HG03378 (cell line): ENCODE results near the gene DSCAML1.

ENCODE experiments used
- ATAC-seq: cut with Tn5 transposase; IDR thresholded peaks from one replicate; pipeline ENCODE4 v1.9.1; 2021; ENCODE audit warnings: mild to moderate bottlenecking, moderate library complexity; ENCODE audit not compliant: unreplicated experiment

DSCAML1 gene

DNA sequence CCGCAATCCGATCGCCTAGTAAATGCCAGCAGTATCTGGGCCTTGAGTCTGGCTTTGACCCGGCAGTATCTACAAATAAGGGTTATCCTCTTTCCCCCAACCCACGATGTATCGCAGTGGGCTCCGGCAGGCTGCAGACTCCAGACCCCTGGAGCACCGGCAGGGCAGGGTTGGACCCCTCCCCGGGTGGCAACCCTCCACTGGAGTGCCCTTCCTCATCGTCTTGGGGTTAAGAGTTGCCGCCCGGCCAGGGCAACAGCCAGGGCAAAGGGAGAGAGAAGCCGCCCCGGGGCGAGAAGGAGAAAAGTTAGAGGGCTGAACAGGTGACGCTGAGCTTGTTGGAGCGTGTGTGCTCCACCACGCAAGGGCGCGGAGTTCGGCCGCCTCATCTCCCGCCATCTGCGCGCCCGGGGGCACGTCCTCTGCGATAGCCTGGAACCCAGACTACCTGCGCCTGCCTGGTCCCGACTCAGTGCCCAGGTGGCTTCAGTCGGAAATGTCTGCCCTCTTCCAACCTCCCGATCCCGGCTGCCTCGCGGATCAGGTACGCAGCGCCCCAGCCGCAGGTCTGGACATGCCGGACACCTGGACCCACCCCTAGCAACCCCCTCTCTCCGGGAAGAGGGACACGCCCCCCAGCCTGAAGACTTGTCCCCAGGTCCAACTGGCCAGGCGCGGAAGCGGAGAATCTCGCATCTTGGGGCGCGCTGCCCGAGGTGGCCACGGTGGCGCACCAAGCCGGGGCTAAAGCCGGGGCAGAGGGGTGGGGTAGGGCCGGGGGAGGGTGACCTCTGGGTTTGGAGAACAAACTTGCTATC lies 1.2 kb downstream of the DSCAML1 start:
- no peak for ATAC-seq

- ATAC-seq = no peak
These were observed 2.0 kb downstream of the DSCAML1 start for GRCh38 chr11:117794772-117795629.

DNA sequence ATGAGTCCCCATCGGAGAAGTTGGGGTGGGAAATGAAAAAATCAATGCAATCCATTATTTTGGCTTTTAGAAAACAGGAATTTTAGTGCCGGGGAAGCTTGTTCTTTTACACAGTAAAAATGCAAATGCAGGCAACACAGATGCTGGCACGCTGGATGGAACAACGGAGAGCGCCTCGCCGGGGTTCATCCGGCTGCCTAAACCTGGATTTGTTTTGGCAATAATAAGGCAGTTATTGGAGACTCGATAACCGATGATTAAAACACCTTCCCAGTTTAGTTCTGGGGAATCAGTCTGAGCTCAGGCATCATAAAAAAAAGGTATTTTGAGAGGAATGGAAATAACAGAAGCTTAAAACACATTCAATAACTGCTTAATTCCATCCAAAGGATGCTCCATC lies 2.9 kb downstream of the DSCAML1 start:
- ATAC-seq = no peak

DNA sequence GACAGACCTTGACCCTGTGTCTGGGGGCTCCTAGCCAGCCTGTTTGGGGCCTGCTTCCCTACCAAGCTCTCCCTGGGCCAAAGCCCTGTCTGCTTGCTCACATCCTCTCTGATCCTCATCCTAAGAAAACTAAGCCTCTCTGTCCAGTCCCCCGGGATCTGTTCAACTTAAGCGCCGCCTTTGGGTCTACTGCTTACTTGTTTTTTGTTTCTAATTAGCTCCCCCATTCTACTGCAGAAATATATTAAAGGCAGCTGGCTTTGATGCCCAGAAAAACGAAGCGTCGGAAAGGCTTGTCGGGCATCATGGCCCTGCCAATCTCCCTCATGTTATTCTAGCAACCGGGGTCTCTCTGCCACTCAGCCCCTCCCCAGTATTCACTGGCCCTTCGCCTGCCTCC lies 3.4 kb downstream of the DSCAML1 start:
- ATAC-seq = no peak

- ATAC-seq = no peak
These were observed 4.0 kb downstream of the DSCAML1 start for GRCh38 chr11:117792992-117793391.

GRCh38 chr11:117792241-117792640 lies 4.8 kb downstream of the DSCAML1 start:
- ATAC-seq = no peak

DNA sequence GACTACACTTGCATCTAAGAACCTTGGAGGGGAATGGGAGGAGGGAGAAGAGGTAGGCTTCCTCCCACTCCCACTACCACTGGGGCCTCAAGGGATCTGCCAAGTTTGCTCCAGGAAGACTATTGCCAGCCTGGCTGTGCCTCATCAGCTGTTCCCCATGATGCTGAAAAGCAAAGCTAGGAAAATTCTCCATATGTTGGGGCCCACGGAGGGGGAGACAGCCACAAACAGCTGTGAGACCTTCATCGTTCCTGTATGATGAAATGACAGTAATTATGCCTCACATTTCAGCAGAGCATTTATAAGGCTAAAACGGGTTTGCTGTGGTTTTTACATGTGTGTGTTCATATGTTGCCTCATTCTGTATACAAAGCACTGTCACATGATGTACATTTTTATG lies 6.7 kb downstream of the DSCAML1 start:
- ATAC-seq = no peak

GRCh38 chr11:117789241-117789640 lies 7.8 kb downstream of the DSCAML1 start:
- ATAC-seq = no peak

DNA sequence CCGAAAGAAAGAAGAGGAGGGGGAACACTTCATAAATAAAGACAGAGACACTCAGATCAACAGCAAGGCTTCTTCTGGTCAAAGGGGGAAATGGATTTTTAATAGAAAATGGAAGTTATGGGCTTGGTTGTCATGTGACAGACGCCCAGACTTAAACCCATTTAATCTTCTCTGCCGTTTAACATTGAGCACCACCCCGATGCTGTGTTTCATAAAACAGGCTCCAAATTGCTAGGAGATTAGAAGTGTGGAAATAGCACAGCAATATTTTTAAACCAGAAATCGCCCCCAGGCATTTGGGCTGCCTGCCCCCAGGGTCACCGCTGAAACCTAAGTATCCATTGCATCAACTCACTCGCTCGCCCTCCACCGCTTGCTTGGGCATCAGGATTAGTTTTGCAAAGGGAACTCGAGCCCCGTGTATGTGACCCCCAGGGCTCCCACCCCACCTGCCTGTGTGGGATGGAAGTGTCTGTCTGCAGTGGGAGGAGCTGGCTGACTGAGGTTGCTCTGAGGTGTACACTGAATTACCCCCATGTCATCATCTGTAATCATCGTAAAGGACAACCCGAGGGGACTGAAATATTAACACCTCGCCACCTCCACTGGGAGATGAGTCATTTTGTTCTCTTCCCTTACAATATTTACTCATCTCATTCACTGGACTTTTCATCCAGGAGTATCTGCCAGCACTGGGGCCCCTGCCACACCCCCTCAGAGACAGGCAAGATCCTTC lies 10.7 kb downstream of the DSCAML1 start:
- no peak for ATAC-seq

DNA sequence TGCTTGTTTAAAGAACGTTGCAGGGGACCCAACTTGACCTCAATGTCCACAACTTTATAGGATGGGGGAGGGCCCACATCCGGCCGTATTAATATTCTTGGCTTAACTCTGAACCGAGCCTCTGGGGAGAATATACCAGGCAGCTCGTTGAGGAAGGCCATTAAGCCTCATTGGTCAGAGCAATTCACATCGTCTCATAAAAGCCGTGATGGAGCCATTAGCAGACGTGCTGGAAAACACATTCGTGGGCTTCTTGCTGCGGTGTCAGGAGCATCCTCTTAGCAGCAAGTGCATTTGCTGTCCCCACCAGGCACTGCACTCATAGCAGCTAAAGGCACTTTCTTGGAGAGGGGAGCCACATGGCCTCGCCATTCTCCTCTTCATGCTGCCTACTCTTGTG lies 14.9 kb downstream of the DSCAML1 start:
- no peak for ATAC-seq

DNA sequence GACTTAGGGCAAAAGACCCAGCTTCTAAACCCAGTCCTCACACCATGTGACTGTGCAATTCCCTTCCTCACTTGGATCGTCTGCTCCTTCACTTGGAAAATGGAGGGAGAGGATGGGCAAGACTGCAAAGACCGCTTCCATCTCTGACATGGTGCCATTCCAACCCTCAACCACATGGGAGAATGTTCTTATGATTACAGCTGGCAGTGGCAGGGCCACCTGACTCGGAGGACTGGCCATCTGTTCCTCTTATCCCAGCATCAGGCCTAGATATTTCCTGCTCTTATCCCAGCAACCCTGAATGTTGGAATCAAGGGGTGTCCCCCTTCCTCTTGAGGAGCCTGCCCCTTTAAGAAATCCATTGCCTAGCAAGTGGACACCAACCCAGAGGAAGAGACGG lies 15.4 kb downstream of the DSCAML1 start:
- ATAC-seq = no peak

DNA sequence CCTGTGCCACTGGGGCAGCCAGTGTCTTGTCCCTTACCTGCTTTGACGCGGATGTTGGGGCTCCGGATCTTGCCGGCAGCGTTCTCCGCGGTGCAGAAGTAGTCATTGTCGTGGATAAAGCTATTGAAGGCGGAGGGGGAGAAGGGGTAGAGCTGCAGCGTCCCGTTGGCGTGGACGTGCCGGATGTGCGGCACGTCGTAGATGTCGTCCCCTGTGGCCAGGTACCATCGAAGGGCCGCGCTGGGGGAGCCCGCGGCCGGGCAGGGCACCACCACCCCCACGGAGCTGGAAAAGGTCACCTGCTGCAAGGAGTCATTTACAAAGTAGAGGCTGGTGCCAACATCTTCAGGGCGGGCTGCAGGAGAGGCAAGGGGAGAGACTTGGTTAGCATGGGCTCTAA lies 16.6 kb downstream of the DSCAML1 start:
- ATAC-seq = no peak

DNA sequence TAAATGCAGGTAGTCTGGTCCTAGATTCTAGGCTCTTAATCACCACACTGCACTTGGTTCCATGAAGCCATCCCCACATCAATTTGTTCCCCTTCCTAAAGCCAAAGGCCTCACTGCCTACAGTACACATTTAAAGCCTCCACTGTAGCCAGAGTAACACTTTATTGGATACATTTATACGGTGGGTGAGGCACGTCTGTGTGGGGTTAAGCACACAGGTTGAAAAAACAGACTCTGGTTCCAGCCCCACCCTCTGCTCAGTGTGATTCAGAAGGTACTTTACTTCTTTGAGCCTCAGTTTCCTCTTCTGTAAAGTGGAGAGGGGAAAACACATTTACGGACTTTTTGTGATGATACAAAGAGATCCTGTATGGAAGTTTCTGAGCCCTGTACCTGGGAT lies 22.5 kb downstream of the DSCAML1 start:
- no peak for ATAC-seq

DNA sequence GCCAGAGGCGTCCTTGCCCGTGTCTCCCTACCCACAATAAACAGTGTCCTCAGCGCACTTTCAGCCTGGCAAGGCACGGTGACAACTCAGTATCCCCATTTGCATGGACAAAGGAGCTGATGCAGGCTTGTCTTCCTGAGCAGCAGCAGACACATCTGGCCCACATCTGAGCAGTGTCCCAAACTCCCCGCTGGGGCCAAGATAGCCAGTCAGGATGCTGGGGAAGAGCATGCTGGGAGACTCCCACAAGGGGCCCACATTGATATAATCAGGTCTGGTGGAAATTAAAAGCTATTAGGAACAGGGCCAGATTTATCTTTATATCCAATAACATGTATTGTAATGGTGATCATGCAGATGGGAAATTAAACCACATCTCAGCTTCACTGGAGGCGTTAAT lies 24.7 kb downstream of the DSCAML1 start:
- no peak for ATAC-seq

DNA sequence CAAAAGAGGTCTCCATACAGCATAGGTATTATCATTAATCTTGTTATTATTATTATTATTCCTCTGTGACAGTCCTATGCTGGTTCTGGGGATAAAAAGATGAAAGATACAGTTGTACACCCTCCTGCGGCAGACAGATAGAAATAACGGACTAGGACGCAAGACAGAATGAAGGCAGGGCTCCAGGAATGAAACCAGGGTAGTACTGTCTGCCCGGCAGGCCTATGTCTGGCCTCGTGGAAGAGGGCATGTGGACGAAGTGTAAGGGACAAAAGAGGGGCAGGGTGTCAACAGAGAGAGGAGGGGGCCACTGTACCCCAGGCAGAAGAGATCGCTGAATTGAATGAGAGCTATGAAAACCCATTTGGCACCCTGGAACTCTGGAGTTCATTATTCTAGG lies 25.2 kb downstream of the DSCAML1 start:
- no peak for ATAC-seq

- no peak for ATAC-seq
These were observed 25.8 kb downstream of the DSCAML1 start for GRCh38 chr11:117771197-117771596.

DNA sequence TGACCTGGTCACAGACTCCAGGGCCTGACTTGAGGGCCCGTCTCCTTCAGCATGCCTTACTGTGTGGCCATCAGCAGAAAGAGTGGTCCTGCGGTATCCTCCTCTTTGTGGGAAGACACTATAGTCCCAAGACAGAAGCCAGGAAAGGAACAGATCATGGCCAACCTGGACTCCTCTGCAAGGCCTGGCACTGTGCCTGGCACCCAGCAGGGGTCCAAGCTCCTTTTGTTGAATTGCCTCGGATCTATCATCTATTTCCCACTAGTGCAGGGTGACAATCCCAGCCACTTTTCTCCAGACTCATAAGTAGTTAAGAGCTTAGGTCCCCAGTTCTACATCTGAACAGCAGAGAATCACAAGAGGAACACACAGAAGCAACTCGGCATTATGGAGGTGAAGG lies 27.0 kb downstream of the DSCAML1 start:
- no peak for ATAC-seq

- ATAC-seq = no peak
These were observed 27.5 kb downstream of the DSCAML1 start for GRCh38 chr11:117769533-117769932.

DNA sequence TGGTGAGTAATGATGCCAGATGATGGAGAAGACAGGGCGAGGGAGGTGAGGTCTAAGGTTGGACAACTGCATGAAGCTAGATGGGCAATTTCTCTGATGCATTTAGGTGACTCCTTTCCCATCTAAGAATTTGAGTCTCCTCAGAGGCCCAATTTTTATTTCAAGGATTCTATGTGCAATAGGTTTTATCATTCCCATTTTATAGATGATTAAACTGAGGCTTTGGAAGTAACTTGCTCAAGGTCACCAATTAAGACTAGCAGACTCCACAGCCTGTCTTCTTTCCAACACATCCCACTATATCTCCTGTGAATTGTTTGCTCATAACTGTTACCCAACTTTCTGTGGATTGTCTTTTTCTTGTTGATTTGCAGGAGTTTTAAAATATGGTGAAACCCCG lies 28.5 kb downstream of the DSCAML1 start:
- no peak for ATAC-seq

GRCh38 chr11:117767071-117767470 lies 29.9 kb downstream of the DSCAML1 start:
- no peak for ATAC-seq

GRCh38 chr11:117766576-117766975 lies 30.4 kb downstream of the DSCAML1 start:
- ATAC-seq = no peak
